Measurements from ENCODE around the gene SENP1.

Gene SENP1

DNA sequence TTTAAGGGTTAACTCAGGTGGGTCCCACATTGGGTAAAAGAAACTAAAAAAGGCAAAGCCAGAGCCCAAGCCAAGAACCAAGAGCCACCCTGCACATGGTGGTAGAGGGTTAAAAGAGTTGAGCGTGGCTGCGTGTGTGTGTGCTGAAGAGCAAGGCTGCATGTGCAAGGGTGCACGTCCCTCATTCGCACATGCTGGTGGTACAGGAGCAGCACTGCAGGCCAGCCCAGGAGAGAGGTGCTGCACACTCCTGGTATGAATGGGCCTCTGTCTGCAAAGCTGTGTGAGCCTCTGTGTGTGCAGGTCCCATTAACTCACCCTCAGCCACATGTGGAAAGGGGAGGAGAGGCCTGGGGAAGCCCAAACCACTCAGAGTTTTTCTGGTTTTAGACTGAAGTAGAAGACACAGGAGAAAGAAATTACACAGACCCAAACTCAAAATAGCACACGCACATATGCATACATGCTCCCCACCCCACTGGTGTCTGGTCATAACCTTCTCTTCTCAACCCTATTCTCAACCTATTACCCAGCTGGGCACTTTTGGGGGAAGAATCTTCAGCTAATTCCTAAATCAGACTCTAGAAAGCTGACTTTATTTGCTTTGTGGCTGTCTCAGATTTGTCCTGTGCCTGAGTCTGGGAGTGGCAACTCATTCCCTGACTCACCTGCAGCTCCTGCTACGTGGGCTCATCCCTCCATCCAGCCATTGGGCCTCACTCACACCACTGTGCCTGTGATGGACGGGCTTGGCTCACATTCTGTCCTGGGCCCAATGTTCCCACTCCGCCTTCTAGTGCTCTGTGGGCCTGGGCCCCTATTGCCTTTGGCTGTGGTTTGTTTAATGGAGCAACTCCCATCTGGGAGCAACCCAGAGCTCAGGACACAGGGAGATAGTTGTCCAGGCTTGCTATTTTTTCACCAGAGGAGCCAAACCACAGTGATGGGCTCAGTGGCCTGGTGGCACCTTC, 70.8 kb downstream of the SENP1 start:
- no peak for DNase-seq (ENCODE audit: low read depth)

DNA sequence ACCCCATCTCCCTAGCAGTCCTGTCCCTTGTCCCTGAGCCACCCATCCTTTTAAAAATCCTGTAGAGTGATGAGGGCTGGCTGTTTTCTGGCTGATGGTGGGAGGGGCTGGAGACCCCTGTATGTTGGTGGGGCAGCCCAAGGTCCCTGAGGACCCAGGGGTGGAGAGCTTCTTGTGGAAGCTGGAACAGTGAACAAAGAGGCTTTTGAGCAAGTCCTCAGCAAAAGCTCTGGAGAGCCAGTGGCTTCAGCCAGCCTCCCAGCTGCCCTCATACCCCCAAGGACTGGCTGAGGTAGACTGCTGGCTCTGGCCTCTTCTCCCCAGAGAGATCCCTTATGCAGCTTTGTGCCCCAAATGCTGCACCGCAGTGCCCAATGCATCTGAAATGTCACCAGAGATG, 72.4 kb downstream of the SENP1 start:
- DNase-seq (ENCODE audit: low read depth) = no peak

DNA sequence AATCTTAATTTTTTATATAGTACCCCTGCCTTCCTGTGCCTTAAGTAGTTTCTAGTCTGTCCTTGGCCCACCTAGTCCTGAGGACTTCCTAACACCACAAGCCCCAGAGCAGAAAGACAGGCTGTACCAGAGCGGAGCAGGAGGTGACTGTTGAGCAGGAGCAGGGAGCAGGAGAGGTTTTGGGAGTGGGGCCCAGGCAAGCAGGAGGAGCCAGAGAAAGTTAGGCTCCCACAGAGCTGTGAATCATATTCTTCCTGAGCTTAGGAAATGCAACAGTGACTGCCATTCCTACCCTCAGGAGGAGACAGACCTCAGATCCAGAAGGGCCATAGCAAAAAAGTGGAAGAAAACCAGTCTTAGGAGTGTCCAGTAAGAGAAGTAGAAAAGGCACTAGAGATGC, 73.3 kb downstream of the SENP1 start:
- no peak for DNase-seq (ENCODE audit: low read depth)

DNA sequence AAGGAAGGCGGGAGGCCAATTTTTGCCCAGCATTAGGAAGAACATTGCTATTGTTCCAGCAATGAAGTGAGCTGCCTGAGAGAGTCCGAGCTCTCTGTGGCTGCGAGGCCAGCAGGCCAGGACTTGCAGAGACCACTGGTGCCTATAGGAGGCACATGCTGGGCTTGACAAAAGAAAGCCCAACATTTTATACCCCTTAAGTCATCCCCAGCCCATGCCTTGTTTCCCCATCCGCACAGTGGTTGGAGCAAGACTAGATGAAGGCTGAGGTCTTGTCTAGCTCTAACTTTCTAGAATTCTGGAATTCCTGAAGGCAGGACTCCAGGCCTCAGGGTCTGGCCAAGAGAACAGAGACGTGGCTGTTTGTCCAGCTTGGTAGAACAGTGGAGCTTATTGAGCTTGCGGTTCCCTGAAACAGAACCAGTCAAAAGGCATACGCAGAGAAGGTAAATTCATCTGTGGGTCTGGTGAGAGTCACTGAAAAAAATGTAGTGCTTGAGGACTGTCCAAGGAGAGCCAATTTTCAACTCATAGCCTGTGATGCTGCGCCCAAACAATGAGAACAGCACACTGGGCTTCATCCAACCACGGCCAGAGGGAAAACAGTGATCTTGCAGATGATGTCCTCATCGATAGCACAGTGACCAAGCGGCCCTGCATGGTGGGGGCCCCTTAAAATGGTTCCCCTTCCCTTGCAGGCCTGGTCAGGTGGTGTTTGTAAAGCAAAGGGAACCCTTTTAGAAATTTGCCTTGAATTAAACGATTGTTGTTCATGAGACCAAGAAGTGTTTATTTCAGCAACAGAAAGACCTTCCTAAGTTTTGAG, 74.5 kb downstream of the SENP1 start:
- DNase-seq (ENCODE audit: low read depth) = no peak

DNA sequence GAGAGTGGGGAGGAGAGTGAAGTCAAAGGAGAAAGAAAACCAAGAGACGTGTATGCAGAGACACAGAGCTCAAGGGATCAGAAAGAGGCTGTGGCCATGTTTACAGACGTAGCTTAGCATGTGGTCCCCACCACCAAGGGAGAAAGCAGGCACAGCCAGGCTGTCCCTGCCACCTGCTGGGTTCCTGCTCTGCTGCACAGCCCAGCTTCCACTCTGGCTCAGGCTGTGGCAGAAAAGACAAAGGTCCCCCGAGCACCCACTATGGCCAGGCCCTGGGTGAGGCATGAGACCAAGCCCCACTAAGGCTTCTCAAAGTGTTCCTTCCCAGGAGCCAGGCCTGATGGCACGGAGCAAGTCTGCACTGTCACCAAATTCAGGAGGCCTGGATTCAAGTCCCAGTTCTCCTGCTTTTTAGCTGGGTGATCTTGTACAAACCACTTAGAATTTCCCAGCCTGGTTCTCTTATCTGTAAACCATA, 75.7 kb downstream of the SENP1 start:
- no peak for DNase-seq (ENCODE audit: low read depth)

DNA sequence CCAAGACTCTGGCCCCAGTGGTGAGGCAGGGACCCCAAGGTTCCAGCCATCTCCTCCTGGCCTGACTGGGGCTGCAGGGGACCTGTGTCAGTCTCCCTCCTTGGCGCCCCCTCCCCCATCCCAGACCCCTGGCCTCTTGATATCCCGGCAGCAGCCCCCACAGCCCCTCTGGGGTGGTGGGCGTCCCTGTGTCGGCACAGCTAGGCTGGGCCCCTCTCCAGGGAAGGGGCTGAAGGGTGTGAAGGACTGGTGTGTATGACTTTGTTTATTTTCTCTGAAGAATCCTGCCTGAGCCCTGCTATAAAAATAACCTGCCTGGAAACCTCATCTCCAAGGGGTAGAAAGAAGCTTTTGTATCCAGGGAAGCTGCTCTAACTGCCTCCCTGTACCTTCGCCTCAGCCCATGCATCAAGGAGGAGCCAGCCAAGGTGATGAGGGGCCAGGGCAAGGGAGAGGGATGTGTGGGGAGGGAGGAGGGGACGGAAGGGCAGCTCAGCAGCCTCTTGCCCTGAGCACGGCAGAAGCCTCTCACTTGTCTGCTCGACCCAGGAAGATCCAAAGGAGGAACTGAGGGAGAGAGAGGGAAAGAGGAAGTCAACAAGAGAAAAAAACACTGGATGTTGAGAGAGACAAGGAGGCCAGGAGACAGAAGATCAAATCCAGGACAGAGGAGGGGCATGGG, 76.2 kb downstream of the SENP1 start:
- no peak for DNase-seq (ENCODE audit: low read depth)

DNA sequence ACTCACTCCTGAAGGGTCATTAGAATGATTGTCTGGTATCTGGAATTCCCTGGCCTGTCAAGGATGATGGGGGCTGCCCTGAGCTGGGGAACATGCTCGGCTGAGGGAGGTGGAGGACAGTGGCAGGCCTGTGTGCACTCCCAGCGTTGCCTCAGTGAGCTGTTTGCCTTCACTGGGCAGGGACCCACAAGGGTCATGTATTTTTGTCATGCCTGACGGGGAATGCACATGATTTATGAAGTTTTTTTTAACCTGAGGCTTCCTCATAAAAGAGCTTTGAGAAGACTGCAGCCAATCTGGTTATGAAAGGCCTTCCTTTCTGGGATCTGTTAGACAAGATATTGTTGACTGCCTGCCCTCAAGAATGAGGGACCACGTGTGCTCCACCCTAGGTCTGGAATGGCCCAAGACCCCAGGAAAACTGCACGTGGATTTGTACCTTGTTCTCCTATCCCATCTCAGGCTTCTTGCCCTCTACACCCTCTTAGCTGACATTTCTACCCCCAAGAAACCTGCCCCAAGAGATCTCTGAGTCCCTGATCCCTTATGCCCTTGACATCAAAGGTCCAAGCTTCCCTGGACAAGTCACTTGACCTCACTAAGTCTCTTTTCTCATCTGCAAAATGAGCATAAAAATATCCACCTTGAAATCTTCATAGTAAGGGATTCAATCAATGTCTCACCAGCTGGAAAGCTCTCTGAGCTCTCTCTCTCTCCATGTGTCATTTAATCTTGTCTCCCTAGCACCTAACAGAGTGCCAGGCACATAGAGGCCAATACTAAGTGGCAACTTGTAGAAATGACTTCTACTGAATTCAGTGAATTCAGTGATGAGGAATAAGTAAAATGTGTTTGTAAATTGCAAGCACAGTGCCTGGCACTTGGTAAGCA, 77.1 kb downstream of the SENP1 start:
- no peak for DNase-seq (ENCODE audit: low read depth)

DNA sequence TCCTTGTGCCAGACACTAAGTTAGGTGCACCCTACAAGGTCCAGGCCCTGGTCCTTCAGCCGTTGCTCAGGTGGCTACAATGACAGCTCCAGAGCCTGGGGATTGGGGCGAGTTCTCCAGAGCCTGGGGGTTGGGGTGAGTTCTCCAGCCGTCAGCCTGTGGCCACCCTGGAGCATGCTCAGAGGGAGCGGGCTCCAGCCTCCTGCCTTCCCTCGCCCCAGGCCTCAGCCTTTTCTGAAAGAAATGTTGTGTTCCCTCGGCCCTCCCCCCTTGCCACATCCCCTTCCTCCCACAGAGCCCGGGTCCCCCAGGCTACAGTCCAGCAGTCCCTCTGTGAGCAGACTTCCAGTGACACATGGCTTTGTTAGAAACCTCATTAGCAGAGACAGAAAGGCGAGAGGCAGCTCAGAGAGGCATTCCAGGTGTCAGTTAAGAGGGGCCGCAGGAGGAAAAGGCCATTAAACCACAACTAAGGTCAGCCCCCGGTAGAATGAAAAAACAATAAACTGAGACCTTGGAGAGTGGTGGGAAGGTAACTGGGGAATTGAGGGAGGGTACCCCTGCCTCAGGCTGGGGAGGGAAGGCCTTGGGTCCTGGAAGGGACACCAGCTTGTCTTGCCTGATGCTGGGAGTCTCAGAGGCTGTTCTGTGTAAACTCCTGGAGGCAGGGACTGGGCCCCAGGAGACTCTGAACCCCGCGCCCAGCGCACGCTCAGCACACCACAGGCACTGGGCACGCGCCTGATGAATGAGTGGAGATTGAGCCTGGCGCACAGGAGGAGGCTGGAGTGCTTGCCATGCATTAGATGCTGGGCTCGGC, 78.5 kb downstream of the SENP1 start:
- DNase-seq (ENCODE audit: low read depth) = no peak

DNA sequence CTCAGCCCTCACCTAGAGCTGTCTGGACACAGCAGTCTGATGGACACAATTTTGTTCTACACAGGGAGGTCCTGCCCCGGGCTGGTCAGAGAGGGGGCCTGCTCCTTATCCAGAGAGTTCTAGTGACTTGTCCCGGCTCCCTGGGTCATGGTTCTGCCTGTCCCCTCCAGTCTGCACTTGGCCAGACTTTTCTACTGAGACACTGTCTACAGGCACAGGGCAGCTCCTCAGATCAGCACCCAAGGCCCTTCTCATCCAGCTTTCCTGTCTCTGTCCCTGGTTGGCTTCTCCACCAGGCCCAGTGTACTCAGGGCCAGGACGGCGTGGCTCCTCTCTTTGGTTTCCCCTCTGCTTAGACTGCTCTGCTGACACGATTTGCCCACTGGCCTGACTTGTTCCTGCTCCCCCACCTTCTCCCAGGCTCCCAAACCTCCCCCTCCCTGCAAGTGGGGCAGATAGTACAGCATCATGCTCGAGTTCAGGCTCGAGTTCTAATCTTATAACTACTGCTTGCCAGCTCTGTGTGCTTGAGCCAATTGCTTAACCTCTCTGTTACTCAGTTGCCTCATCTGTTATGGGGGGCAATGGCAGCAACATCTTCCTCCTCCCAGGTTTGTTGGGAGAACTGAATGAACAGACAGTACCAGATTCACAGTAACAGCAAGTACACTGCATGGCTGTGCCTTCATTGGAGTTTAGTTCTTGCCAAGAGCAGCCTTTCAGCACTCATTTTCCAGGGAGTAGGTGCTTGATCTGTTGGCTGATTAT, 79.6 kb downstream of the SENP1 start:
- no peak for DNase-seq (ENCODE audit: low read depth)

DNA sequence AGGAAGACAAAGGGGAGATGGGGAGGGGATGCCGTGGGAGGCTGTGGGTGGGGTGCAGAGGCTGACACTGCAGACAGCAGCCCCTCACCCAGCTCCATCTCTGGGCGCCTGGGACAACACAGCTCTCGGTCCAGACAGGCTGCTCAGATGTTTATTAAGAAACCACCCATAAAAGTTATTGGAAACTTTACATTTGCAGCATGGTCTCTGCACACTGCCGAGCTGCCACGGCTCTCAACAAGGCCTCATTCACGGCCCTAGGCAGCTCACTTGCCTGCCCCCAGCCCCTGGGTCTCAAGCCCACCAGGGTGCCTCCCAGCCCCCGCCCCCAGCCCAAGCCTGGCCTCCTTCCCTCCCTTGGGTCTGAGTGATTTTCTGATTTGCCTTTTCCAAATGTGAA, 80.6 kb downstream of the SENP1 start:
- DNase-seq (ENCODE audit: low read depth) = no peak

DNA sequence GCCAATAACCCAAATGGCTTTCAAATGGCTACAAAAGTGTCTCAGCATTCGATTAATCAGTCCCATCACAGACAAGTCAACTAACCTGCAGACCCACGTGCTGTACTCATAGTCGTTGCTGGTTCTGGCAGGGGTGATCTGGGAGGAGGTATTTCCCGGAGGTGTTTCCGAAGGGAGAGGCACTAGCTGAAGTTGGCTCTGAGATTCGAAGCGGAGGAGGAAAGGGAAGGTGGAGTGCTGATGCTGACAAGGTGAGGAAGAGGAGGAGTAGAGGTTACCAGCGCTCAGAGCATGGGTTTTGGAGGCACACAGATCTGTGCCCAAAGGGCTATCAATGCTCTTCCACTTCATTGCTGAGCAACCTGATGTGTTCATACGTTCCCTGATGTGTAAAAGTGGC, 81.1 kb downstream of the SENP1 start:
- no peak for DNase-seq (ENCODE audit: low read depth)

DNA sequence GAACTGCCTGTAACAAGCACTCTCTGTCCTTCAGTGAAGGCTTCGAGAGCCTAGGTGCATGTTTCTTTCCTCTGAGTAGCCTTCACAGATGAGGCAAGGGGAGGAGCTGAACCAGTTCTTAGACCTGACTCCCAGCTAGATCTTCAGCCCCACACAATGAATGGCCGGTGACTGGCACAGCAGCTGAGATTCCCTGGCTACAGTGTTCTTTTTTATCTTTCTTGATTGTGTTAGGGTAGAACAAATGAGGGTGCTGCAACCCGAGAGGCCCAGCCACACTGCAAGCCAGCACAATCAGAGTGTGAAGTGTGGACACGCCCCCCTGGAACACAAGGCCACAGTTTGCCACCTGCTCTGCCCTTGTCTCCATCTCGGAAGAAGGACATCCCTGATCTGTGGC, 82.5 kb downstream of the SENP1 start:
- no peak for DNase-seq (ENCODE audit: low read depth)

DNA sequence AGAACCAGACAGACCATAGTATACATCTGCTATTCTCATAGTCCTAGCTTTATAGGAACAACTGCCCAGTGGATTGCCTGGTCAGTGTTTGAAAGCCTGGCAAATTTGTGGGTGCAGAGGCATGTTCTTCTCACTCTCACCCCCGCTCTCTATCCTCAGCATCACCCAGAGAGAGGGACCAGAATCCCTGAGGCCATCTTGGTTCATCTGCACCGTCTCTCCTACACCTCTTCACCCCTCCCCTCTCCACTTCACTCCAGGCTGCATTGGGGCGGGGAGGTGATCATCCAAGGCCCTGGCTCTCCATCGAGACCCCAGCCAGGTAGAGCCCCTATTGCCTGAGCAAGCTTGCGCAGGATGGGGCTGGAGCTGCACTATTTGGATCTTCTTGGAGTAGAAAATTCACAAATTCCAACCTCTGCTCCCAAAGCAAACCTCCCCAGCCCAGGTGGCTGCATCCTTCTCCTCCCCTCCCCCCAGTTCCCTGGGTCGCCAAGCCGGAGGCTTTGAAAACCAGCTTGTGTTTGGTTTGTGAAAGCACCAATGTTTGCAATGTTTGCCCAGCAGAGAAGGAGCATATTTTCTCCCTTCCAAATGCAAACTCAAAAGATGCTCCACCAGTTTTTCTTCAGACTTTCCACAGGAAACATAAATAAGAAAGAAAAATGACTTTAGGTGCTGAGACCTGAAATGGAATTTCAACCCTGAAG, 83.0 kb downstream of the SENP1 start:
- no peak for DNase-seq (ENCODE audit: low read depth)

DNA sequence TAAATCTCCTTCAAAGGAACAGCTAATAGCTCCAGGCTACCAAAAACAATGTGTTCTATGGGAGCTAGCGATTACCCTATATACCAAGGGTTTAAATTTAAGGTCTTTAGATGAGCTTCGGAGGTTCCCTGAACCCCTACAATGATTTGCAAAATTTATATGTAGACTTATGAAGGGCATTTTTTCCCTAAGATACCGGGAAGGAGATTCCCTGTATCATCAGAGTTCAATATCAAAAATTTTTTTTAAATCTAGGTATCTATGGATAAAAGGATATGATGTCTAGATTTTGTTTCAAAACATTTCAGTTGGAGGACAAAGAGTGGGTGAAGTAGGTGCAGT, 83.7 kb downstream of the SENP1 start:
- no peak for DNase-seq (ENCODE audit: low read depth)

DNA sequence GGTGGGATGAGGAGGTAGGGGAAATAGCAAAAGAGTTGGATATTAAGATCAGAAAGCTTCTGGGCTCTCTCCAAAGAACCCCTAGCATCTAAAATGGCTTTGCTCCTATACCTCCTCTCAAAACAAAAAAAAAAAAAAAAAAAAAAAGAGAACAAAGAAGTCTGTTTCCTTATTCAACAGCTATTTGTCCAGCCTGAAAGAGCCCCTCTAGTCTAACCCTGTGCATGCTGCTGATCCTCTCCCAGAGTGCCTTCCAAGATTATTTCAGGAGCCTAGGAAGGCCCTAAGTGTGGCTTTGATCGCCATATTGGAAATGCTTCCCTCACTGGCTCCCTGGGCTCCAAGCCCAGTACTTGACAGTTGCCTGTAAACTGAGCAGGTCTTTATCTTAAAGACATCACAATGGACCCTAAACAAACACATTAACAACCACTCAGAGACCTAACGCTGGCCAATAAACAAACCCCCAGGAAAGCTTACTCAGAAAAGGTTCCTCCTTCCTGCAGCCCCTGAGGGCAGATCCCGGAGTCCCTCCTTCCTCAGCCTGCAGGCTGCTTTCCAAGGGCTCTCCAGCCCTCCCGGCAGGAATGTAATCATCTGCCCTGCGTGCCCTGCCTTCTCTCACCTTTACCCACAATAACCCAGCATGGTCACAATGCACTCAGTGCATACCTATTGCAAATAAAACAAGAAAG, 84.2 kb downstream of the SENP1 start:
- DNase-seq (ENCODE audit: low read depth) = no peak

DNA sequence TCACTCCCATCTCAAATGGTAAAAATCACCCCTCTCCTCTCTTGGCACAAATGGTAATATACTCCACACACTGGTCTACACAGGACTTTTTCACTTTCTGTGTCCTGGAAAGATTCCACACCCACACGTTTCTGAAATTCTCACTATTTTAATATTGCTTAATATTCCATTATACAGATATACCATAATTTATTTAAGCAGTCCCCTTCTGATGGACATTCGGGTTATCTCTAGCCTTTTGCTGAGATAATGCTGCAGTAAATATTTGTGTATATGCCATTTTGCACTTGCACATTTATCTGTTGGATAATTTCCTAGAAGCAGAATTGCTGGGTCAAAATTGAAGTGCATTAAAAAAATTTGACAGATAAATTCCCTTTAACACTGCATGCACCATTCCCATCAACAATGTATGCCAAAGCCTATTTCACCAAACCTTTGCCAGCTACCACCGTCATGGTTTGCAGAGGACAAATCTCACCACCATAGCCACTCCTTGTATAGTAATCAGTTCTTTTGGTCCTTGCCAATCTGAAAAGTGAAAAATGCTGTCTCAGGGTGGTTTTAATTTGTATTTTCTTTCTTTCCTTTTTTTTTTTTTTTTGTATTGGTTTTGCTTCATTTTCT, 86.1 kb downstream of the SENP1 start:
- DNase-seq (ENCODE audit: low read depth) = no peak

DNA sequence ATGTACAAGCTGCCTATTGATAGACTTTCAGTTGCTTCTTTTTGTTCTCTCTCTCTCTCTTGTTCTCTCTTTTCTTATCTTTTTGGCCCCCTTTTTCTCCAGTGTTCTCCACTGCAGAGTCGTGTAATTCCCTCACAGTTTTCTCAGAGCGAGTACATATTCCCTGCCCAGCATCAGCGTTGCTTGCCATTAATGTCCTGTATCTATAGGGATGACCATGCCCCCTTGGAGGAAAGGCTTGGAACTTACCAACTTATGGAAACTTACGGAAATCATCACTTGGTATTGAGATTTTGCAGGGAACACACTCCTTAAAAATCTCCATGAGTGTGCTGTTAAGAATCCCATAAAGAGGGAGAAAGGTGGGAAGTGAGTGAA, 87.3 kb downstream of the SENP1 start:
- no peak for DNase-seq (ENCODE audit: low read depth)
